ENCODE results near the gene SLC20A1. TPM values are rescaled to one million over a fixed set of nuclear protein-coding genes. Genes with fewer than 3 reads are reported as not detected.

SLC20A1 gene
- total RNA-seq, 1 experiment from 2014 or later, result 123 TPM

DNA sequence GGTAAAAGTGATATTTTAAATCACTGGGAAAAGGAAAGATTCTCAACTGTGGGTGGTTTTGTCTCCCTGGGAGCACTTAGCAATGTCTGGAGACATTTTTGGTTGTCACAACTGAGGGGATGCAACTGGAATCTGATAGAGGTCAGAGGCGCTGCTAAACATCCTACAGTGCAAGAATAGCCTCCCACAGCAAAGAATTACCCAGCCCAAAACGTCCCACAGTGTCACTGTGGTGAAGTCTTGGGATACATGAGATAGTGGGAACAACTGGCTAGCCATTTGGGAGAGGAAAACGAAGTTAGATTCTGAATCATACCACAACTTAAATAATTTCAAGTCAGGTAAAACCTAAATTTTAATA lies 38.7 kb downstream of the SLC20A1 start:
- no peak overlapping the region for H3K27ac ChIP-seq (ENCODE audit: insufficient read length, low read depth, low read length)
- no peak overlapping the region for H3K27ac Mint-ChIP-seq
- H2BK12ac ChIP-seq (ENCODE audit: insufficient read length, low read depth, low read length), result no peak overlapping the region
- H3K4ac ChIP-seq (ENCODE audit: low read depth, low read length), result no peak overlapping the region
- no peaks in the 10 kb centered on the region for H3K79me1 ChIP-seq (ENCODE audit: insufficient read depth, low read depth, low read length, poor library complexity, severe bottlenecking)
- H2AFZ ChIP-seq (ENCODE audit: low read length), result no peak overlapping the region
- peaks cover 1% of the 10 kb centered on the region; the same call in 1 of the 2 replicates for H3K27me3 Mint-ChIP-seq (ENCODE audit: low read depth)
- H3K56ac ChIP-seq (ENCODE audit: insufficient read length, low read depth, low read length), result no peak overlapping the region
- no peak overlapping the region for H4K91ac ChIP-seq (ENCODE audit: insufficient read length, low read depth, low read length)
- TF ChIP-seq CTCF (conservative IDR thresholded peaks at IDR 0.05), result no peak
- no CpG with 5 or more reads among the region's 3 CpGs for WGBS (ENCODE audit: extremely low coverage, insufficient read length, low lambda C conversion rate)
- H3K18ac ChIP-seq (ENCODE audit: insufficient read length, low read depth, low read length), result no peak overlapping the region
- no peak overlapping the region for H3K4me2 ChIP-seq (ENCODE audit: insufficient read depth, insufficient read length, low read length)
- H4K5ac ChIP-seq (ENCODE audit: insufficient read length, low read depth, low read length), result no peak overlapping the region
- no peaks in the 10 kb centered on the region for H3K36me3 Mint-ChIP-seq (ENCODE audit: insufficient read depth in 1 of 3, low read depth in 3 of 3)
- peaks cover 0 to 8% of the 10 kb centered on the region in 2 experiments; a peak in 2 of 4 replicates for H3K4me1 Mint-ChIP-seq
- H2BK120ac ChIP-seq (ENCODE audit: low read depth, low read length, poor library complexity, severe bottlenecking), result no peak overlapping the region
- no peak overlapping the region for H2AK5ac ChIP-seq (ENCODE audit: insufficient read length, low read length)
- H3K14ac ChIP-seq (ENCODE audit: insufficient read depth, low read length), result no peak overlapping the region
- no peaks in the 10 kb centered on the region for H3K79me2 ChIP-seq (ENCODE audit: insufficient read depth, low read length)
- H3K27me3 ChIP-seq (ENCODE audit: insufficient read depth, low read length), result no peaks in the 10 kb centered on the region
- H2BK15ac ChIP-seq (ENCODE audit: low read depth, low read length), result no peak overlapping the region
- H3K4me3 Mint-ChIP-seq, result no peak overlapping the region
- H2BK5ac ChIP-seq (ENCODE audit: insufficient read length, low read length), result no peak overlapping the region
- H4K20me1 ChIP-seq (ENCODE audit: control insufficient read depth, insufficient read depth, insufficient read length), result no peaks in the 10 kb centered on the region
- DNase-seq, result no peak
- H3K9ac ChIP-seq (ENCODE audit: extremely low read depth, insufficient read length, low read length), result no peak overlapping the region
- H3K9me3 Mint-ChIP-seq, result no peaks in the 10 kb centered on the region
- no peak overlapping the region for H4K8ac ChIP-seq (replicated peaks; ENCODE audit: insufficient read length, low read depth, low read length)
- H3T11ph ChIP-seq (ENCODE audit: low read length), result no peak overlapping the region
- H3K23me2 ChIP-seq (ENCODE audit: insufficient read length, low read depth, low read length, poor library complexity, severe bottlenecking), result no peaks in the 10 kb centered on the region
- H3K9me3 ChIP-seq (ENCODE audit: control insufficient read depth, low read depth, low read length), result no peaks in the 10 kb centered on the region
- no peak overlapping the region for H2BK20ac ChIP-seq (ENCODE audit: low read depth, low read length, poor library complexity, severe bottlenecking)
- H3K4me1 ChIP-seq (ENCODE audit: insufficient read depth, low read length), result no peaks in the 10 kb centered on the region
- no peak overlapping the region for H3K23ac ChIP-seq (ENCODE audit: insufficient read length, low read depth, low read length)

Measured in H9 (cell line).